NOMO-1 (cell line): ENCODE measurements around the gene KRT81.
A peak's percentile ranks its signal among the peaks of the same experiment; 100 is the strongest.

Experiments
- DNase-seq, 2 experiments: peaks; one replicate each; lab custom pipeline; 2025; ENCODE audit not compliant: unreplicated experiment in 2 of 2; lab: John Stamatoyannopoulos, UW

The KRT81 gene

GRCh38 chr12:52291267-52291935 is at the start of gene KRT81:
KRT81 (minus strand) TSS chr12:52291534; CDS start chr12:52291465, 69 bp downstream.
- no peak for DNase-seq

- no peak for DNase-seq
These were observed 47.1 kb upstream of the KRT81 start for GRCh38 chr12:52338241-52338960.

GRCh38 chr12:52337054-52337453 is 45.7 kb upstream of the KRT81 start:
- no peak for DNase-seq

GRCh38 chr12:52336641-52337040 is 45.3 kb upstream of the KRT81 start:
- no peak for DNase-seq

- DNase-seq = no peak
These were observed 44.4 kb upstream of the KRT81 start for GRCh38 chr12:52335598-52336262.

GRCh38 chr12:52334185-52334584 is 42.9 kb upstream of the KRT81 start:
- DNase-seq = no peak

- DNase-seq = no peak
These were observed 42.0 kb upstream of the KRT81 start for GRCh38 chr12:52333321-52333720.

- no peak for DNase-seq
These were observed 41.0 kb upstream of the KRT81 start for GRCh38 chr12:52332381-52332780.

- no peak for DNase-seq
These were observed 40.5 kb upstream of the KRT81 start for GRCh38 chr12:52331833-52332232.

- no peak for DNase-seq
These were observed 39.7 kb upstream of the KRT81 start for GRCh38 chr12:52331039-52331438.

GRCh38 chr12:52327830-52328500 is 36.6 kb upstream of the KRT81 start:
- DNase-seq = no peak

- DNase-seq = peak; percentile 71 to 80
These were observed 35.9 kb upstream of the KRT81 start for GRCh38 chr12:52327052-52327829.

GRCh38 chr12:52324153-52324444 is 32.8 kb upstream of the KRT81 start:
- DNase-seq = no peak

- DNase-seq = no peak
These were observed 32.2 kb upstream of the KRT81 start for GRCh38 chr12:52323416-52324152.

GRCh38 chr12:52323001-52323400 is 31.7 kb upstream of the KRT81 start:
- no peak for DNase-seq

GRCh38 chr12:52322069-52322468 is 30.7 kb upstream of the KRT81 start:
- no peak for DNase-seq

- DNase-seq = no peak
These were observed 30.1 kb upstream of the KRT81 start for GRCh38 chr12:52321418-52321817.

- DNase-seq = no peak
These were observed 29.6 kb upstream of the KRT81 start, which contains the start of gene KRT83 for GRCh38 chr12:52320784-52321400. KRT83 (minus strand) TSS chr12:52321398; CDS start chr12:52321335, 63 bp downstream.

- DNase-seq = no peak
These were observed 27.8 kb upstream of the KRT81 start for GRCh38 chr12:52319097-52319496.
